GM19240 (cell line): ENCODE measurements around the gene ZNF18.
"Not testable (repeated sequence)": the region's sequence is repeated elsewhere in the genome, so short reads cannot be mapped to it uniquely, and the experiment has no call there.

Experiments
- DNase-seq: peaks from one replicate; pipeline ENCODE4 v3.0.0; 2011; ENCODE audit warnings: low spot score; ENCODE audit not compliant: insufficient read length

Gene ZNF18

DNA sequence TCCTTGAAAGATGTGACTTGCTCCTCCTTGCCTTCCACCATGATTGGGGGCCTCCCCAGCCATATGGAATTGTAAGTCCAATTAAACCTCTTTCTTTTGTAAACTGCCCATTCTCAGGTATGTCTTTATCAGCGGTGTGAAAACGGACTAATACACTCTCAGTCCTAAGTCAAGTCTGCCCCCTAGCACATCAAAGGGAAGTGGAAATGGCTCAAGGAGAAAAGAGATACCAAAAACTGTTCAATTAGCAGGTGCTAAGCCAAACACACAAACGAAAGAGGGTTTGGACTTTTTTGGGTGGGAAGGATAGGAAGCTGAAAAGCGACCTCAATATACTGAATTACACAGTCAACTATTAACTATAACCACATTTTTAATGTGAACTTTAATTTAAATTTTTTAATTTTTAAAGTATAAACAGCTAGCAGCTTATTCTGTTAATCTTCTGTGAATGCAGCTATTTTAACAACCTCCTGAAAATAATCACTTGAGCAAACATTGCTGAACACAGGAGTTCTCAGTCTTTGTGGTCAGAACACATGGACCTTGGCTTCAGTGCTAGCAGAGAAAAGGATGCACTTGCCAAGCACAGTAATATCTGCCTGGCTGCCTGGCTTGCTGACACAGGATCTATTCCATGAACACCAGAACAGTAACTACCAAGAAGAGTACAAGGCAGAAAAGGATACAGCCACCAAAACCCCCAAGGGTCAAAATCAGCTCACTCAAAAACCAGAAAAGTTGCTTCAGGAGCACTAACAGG, 10.9 kb downstream of the ZNF18 start:
- no peak for DNase-seq

DNA sequence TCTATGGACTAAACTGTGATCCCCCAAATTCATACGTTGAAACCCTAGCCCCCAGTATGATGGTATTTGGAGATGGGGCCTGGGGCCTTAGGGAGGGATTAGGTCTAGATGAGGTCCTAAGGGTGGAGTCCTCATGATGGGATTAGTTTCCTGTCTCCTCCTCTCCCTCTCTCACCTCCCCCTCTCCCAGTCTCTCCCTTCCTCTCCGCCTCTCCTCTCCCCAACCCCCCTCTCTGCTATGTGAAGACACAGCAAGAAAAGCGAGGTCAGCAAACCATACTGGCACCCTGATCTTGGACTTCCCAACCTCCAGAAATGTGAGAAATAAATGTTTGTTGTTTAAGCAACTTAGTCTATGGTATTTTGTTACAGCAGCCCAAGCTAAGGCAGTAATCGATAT, 15.4 kb downstream of the ZNF18 start:
- DNase-seq, result no peak

DNA sequence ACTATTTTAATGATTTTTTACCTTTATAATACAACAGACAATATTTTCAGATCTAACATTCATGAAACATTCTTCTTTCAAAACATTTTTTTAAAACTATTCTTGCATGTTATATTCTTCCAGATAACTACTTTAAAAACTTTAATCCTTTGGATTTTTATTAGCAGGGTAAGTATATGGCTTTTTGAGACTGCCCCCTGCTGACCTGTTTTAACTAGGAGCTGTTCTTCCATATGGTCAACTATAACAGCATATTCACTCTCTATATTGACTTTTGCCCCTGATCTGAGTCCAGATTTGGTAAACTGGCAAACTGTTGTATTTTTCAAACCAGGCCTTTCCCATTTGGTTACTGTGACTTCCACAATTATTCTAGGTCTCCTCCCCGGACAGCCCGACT, 16.5 kb downstream of the ZNF18 start:
- no peak for DNase-seq

DNA sequence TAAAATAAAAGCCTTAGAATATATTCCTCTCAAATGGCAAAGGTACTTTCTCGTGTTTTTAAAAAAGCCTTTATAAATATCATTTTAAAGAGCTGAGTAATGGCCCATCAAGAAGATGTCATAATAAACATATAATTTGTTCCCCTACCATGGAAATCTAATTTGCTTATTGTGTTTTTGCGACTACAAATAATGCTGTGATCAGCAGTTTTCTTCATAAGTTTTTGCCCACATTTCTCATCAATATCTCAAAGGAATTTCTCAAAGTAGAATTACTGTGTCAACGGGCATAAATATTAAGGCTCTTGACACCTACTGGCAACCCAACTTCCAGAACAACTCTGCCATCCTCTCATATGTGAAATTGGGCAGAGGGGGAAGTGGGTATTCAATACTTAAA, 17.5 kb downstream of the ZNF18 start:
- DNase-seq, result no peak

DNA sequence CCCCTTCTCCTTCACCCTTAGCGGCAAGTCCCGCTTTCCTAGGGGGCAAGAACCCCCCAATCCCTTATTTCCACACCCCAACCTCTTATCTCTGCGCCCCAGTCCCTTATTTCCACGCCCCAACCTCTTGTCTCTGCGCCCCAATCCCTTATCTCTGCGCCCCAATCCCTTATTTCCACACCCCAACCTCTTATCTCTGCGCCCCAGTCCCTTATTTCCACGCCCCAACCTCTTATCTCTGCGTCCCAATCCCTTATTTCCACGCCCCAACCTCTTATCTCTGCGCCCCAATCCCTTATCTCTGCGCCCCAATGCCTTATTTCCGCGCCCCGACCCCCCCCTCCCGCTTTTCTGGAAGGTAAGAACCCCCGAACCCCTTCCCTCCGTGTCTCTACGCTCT, 24.5 kb downstream of the ZNF18 start:
- DNase-seq, result not testable (repeated sequence)

DNA sequence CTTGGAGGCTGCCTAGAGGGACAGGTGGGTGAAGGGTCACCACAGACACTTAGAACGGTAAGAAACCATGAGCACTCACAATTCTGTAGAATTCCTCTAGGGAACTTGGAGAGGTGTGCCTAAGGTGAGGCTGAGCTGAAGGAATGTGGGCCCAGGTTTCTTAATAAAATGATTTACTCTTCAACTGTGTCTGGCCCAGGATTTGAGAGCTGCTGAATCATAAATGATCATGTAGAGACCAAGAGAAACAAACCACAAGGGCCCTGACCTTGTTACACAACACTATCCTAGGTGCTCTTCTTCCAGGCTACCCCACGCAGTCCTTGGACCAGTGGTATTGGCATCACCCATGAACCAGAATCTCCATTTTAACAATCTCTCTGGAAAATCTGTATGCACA, 27.7 kb downstream of the ZNF18 start:
- no peak for DNase-seq

DNA sequence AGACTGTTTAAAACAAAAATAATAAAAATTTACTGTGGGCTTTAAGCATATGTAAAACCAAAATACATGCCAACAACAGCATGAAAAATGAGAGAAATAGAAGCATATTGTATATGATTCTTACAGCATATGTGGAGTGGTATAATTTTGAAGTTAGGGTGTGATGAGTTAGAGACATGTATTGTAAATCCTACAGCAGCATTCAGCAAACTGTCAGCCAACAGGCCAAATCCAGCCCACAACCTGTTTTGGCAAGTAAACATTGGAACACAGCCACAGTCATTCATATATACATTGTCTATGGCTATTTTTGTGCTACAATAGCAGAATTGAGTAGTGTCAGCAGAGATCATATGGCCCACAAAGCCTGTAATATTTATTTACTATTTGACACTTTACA, 42.3 kb downstream of the ZNF18 start:
- no peak for DNase-seq

DNA sequence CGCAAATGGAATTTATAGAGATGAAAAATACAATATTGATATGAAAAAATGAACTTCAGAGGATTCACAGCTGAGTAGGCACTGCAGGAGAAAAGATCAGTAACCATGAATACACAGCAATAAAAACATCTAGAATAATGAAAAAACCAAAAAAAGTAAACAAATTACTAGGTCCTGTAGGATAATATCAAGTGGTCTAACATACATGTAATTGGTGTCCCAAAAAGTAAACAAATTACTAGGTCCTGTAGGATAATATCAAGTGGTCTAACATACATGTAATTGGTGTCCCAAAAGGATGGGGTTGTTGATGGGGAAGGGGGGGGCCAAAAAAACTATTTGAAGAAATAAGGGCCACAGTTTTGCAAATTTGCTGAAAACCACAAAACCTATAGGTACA, 43.4 kb downstream of the ZNF18 start:
- no peak for DNase-seq

DNA sequence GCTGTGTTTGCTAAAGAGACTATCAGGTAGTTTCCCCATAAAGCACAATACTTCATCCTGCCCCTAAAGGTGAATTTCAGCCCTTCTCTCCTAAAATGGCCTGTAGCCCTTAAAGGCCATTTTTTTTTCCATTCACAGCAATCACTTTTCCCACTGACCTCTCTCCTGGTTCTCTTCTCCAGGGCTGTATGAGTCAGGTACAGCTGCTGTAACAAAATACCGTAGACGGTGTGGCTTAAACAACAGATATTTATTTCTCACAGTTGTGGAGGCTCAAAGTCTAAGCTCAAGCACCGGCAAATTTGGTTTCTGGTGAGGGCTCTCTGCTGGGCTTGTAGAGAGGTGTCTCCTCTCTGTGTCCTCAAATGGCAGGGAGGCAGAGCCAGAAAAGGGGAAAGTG, 44.7 kb downstream of the ZNF18 start:
- DNase-seq, result no peak

DNA sequence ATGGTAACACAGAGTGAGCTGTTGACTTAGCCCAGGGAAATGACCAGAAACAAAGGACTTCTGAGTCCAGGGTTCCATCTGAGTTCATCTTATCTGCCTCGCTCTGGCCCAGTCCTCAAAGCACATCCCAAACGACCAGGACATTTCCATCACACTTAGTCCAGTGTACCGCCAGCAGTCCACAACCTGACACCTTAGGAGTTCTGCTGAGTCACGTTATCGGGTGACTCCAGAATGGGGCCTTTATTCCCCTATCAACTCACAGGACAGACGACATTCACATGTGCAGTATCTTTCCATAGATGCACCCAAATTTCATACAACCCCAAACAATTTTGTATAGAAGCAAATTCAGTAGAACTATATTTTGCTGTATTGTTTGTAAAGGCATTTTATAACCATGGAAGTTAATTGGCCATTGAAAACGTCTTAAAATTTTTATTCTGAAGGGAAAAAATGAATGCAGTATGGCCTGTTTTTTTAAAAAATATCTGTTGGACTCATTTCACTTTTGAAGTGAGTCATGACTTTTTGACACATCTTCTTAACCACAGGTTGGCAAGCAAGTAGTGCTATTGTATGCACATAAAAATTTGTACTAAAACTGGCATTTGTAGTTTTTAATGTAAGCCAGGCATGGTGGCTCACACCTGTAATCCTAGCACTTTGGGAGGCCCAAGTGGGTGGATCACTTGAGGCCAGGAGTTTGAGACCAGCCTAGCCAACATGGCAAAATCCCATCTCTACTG, 46.3 kb downstream of the ZNF18 start:
- DNase-seq, result no peak

DNA sequence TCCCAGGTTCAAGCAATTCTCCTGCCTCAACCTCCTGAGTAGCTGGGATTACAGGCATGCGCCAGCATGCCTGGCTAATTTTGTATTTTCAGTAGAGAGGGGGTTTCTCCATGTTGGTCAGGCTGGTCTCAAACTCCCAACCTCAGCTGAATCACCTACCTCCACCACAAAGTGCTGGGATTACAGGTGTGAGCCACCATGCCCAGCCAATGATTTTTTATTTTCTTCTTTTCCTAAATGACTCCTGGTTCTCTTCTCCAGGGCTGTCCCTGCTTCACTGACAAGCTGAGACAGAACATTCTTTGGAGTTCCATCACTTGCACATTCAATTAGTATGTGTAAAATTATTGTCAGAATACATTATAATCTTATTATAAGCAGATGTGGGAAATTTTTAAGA, 47.7 kb downstream of the ZNF18 start:
- not testable (repeated sequence) for DNase-seq

DNA sequence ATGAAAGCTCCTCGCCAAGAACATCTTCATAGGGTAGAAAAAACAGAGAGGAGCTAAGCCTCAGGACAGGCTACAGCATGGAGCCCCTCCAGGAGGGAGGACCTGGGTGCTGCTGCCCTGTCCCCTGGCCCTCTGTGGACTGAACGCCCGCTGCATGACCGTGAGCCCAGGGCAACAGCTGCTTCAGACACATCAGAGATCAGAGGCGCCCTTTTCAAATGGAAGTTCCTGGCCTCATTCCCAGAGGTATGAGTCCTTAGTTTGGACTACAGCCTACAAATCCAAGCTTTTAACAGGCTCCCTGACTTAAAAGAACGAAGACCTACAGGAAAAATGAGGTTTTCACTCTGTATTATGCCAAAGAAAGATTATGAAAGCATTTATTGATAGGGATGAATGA, 48.5 kb downstream of the ZNF18 start:
- DNase-seq, result no peak

DNA sequence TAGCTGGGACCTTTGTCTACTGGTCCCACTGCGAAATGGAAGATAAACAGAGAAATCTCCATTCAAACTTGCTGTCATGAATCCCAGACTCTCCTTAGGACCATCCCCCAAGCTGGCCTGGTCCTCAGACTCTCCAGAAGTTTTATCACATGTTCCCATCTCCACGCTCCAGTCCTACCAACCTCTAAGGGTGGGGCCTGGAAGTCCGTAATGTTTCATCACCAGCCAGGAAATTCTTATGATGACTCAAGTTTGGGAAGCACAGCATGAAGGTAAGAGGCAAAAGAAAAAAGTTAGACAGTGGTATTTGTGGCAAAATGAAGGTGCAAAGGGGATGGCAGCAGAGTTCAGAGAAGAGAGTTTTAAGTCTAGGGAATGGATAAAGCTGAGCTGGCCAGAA, 52.7 kb downstream of the ZNF18 start:
- no peak for DNase-seq

DNA sequence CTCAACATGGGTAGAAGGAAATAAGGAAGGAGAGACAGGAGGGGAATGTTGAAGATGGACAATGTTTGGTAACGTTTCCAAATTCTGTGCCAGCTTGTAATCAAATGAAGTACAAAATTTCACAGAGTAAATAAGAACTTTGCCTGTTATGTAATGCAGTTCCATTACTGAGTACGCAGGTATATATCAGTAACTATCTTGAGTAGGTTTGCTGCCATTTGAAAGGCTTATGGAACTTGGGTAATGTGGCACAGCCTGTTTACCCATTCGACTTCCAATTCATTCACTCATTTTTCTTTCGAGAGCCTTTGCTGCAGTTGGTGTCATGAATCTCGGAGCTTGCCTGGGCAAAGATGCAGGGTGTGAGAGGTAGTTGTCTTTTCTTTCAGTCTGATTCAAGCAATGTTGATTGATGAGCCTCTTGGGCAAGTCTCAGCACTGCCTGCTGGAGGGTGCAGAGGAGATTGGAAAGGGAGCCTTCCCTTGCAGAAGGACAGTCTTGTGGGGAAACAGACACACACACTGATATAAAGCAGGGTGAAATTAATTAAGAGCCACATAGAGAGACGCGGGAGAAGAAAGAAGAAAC, 53.4 kb downstream of the ZNF18 start:
- no peak for DNase-seq

DNA sequence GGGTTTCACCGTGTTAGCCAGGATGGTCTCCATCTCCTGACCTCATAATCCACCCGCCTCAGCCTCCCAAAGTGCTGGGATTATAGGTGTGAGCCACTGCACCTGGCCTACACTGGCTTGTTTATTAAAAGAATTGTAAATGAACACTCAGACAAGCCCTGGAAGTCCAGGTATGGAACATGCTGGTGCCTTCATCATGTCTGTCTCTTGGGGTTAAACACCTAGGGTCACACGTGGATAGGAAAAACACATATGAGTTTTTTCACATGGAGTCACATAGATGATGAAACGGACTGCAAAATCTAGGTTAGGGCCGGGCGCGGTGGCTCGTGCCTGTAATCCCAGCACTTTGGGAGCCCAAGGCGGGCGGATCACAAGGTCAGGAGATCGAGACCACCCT, 54.2 kb downstream of the ZNF18 start:
- DNase-seq, result not testable (repeated sequence)

DNA sequence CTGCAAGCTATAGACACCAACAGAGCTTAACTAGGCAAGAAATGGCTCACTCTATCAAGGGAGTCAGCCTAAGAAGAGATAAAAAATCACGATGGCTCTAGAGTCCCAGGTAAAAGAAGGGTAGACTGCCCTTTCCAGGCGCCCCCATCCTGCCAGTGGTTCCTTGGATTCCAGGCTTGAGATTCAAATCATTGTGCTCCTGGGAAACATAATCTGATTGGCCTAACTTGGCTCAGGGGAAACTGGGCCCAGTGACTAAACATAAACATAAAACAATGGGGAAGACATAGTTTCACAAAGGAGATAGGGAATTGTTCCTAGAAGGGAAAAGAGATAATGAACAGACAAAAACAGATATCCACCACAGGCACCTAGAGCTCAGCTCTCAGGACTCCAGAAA, 56.4 kb downstream of the ZNF18 start:
- no peak for DNase-seq

DNA sequence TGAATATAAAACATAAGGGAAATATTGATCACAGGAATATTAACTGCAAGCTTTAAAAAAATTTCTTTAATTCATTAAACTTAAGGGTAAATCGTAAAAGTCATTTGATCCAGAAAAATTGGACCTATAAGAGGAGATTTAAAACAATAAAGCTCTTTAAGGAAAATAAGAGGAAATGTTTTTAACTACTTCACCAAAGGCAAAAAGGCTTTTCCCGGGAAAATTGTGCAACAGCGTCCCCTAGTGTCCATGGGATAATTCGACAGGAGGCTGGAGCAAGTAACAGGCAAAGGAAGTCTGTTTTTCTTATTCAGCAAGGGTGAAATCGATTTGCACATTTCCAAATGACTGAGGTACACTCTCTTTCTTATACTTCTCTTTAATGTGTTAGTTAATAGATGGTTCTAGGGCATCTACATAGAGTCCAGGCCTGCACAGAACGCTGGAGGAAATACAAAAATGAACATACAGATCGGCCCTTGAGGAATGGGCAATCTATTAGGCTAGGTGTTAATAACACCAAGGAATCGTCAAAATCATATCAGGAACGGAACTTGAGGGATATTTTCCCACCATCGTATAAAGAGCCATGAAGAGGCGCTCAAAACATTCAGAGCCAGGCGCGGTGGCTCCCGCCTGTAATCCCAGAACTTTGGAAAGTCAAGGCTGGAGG, 61.4 kb downstream of the ZNF18 start:
- no peak for DNase-seq

DNA sequence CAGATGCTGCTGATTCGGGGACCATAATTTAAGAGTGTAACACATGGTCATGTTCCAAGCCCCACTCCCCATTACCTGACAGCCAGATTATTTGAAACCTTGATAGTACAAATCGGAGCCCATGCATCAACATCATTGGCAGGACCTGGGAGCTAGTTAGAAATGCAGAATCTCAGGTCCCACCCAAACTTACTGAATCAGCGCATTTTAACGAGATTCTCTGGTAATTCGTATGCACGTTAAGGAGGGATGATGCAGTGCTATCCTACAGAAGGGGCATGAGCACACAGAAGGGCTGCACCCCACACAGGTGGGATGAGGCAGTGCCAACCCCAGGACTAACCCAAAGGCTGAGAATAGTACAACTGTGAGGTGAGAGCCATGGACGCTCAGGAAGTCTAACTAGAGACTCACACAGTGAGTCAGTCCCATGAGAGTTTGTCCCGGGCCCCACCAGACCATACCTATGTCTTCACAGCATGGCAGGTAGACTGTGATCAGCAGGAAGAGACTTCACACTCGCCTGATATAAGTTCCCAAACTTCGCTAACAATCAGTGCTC, 64.9 kb downstream of the ZNF18 start:
- no peak for DNase-seq

DNA sequence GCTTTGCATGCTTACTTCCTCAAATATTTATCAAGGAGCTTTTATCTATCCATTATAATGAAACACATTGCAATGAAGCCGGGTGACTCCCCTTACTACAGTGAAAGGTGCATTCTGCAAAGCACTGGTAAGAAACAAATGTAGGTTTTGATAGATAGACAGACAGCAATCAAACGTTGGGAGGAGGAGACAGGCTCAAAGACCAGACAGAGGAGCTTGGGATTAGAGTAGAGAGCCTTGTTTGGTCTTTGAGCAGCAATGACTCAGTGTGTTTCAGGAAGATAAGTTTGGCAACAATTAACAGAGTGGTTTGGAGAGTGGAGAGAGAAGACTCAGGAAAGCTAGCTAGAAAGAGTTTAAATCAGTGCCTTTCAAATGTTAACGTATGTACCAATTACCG, 68.8 kb downstream of the ZNF18 start:
- no peak for DNase-seq
